GM21447 (cell line): Measurements from ENCODE around the gene AXIN2.
"Not testable (repeated sequence)": the region's sequence is repeated elsewhere in the genome, so short reads cannot be mapped to it uniquely, and the experiment has no call there.

Experiments used
- ATAC-seq: cut with Tn5 transposase; IDR thresholded peaks from one replicate; pipeline ENCODE4 v1.9.1; 2021; ENCODE audit not compliant: unreplicated experiment

Gene AXIN2

DNA sequence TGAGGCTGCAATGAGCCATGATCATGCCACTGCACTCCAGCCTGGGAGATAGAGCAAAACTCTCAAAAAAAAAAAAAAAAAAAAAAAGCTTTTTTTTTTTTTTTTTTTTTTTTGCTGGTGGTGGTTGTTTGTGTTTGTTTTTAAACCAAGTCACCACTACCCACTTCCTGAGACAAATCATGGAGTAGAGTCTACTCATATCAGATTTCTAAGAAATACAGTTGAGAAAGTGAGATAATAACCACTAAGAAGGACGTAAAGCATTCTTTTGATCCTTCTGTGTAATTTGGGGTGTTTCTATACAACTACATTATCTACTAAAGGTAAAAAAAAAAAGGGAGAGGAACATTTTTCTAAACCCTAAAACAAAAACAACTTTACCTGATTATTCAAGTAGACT, 38.0 kb downstream of the AXIN2 start:
- no peak for ATAC-seq

DNA sequence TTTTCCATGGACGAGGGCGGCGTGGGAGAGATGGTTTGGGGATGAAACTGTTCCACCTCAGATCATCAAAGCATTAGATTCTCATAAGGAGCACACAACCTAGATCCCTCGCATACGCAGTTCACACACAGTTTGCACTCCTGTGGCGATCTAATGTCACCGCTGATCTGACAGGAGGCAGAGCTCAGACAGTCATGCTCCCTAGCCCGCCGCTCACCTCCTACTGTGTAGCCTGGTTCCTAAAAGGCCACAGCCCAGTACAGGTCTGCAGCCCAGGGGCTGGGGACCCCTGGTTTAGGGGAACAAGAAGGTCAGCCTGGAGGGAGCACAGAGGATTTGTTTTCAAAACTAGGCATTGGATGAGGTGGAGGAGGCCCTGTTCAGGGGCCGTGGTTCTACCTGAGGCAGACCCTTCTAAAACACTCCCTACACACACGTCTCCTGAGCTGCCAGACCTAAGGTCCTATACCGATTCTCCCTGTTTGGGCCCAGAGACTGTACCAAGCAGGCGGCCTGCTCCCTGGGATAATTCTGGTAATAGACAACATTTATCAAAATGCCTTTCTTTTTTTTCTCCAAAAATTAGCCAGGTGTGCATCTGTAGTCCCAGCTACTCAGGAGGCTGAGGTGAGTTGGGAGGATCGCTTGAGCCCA, 38.6 kb downstream of the AXIN2 start:
- ATAC-seq, result no peak

DNA sequence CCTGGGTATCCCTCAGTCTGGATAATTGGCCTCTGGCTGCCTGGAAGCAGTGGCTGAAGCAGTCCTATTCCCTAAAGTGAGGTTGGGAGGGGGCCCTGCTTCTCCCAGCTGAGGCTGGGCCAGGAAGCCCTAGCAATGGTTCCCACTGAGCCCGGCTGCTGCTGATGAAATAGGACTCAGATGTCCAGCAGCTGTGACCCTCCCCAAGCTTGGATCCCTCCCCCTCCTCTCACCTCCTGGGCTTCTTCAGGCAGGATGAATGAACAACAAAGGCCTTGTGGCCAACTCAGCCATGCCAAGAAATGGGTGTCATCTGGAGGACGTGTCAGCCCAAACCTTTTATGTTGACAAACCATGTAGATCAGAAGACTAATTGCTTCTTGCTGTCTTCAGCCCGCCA, 42.0 kb downstream of the AXIN2 start:
- no peak for ATAC-seq

DNA sequence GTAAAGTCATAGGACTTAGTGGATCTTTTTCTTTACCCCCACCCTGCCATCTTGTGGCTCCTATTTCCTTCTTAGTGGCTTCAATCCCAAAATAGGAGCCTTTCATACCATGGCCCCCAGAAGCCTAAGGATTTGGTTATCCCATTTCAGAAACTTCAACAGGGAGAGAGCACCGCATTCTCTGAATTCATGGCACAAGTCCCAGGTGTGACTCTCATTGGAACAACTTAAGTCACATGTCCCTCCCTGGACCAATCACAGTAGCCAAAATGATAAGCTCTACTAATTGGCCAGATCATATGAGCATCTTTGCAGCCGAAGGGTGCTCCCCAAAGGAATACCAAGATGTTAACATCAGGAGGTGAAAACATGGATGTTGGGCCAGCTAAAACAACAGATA, 43.2 kb downstream of the AXIN2 start:
- ATAC-seq, result no peak

DNA sequence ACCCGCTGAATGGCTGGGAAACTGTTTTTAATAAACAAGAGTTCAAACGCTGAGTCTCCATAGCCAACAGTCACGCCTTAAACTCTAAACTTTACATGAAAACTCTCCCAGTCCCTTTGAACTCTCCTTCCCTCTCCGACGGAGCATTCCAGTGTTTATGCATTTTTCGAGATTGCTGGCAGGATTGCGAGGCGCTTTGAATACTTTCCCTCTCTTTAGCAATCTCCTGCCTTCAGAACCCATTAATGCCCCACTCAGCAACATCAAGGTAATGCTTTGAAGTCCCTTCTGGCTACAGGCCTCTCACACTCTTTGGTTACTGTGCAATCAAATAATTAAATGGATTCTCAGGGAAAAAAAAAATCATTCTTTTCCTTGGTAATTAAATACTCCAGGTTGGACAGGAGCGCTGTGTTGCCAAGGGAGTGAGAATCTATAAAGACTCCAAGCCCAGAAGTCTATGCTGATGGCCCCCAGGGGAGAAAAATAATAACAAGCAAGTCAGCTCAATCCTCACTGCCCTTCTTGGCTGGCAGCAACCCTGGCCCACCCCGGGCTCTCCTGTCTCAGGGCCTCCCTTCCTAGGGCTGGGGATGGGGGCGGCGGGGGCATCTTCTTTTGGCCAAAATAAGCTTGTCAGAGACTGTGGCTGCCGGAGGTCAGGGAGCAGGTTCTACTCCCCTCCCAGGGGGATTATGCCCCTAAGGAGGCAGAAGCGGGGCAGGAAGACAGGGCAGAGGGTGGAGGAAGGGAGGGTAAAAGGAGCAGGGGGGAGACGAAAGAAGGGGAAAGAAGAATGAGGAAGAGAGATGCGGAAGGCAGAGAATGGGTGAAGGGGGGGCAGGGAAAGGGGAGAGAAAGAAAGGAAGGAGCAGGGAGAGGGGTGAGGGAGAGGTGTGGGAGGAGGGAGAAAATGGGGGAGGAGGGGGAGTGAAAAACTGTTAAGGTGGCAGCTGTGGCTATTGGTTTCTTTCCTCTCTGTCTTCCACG, 45.2 kb downstream of the AXIN2 start:
- no peak for ATAC-seq

DNA sequence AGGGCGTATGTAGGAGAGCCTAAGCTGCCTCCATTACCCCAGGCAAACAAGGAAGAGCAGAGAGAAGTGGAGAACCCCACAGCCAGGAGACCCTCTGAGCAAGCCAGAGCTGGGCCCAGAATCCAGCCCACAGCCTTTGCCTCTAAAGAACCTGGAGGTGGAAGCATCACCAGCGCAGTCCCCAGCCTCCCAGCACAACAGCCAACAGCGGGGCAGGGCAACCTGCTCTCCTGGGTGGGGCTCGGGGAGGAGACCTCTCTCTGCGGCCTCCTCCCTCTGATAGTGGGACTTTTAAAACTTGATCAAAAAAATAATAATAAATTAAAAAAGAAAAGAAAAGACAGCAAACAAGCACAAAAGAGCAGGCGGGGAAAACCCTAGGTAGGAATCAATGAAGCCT, 45.9 kb downstream of the AXIN2 start:
- ATAC-seq, result no peak

DNA sequence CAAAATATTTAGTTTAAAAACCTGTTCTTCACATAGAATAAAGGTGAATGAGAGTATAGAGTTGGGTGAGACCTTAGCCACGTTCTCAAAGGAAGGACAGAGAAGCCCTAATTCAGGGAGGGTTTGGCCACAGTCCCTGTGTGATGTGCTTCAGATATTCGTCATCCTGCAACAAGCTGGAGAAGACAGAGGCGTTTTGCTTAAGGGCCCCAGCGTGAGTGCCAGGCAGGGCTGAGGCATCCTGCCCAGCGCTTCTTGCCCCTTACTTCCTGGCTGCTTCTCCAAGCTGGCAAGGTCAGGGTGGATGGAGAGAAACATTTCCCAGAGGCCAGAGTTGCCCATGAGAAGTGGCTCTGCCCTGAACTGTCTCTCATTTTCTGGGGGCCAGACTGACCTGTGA, 46.9 kb downstream of the AXIN2 start:
- ATAC-seq, result no peak

DNA sequence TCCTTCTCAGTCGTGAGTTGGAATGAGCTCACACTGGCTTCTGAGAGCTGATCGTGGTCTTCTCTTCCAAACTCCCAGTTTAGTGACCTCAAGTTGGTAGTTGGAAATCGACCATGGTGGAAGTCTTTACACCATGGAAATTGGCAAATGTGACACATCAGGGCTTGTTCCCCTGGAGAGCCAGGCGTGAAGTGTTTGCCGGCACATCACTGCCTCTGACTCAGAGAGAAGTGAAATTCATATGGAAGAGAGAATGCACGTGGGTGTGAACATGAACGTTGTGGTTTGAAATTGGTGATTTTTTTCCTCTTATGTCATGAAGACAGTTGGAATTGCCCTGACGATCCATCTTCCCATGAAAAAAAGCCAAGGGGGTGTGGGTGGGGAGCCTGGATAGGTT, 47.4 kb downstream of the AXIN2 start:
- ATAC-seq, result no peak

DNA sequence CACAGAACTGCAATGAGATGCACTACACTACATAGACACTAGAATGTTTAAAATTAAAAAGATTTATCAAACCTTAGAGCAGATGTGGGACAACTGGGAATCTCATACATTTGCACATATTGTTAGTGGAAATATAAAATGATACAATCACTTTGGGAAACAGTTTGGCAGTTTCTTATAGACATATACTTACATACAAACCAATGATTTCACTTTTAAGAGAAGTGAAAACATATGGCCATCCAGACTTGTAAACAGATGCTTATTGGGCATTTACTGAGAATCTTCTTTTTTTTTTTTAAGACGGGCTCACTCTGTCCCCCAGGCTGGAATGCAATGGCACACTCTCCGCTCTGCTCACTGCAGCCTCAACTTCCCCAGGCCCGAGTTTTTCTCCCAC, 50.1 kb downstream of the AXIN2 start:
- ATAC-seq, result no peak

DNA sequence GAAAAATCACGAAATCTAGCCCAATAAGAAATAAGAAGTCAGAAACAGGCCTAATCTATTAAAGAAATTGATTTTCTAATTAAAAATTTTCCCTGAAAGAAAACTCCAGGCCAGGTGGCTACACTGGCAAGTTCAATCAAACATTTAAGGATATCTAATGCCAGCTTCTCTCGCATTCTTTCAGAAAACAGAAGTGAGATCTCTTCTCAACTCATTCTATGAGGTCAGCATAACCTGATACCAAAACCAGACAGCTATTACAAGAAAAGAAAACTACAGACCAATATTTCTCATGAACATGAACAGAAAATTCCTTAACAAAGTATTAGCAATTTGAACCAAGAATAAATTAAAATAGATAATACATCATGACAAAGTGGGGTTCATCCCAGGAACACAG, 52.4 kb downstream of the AXIN2 start:
- ATAC-seq, result no peak

DNA sequence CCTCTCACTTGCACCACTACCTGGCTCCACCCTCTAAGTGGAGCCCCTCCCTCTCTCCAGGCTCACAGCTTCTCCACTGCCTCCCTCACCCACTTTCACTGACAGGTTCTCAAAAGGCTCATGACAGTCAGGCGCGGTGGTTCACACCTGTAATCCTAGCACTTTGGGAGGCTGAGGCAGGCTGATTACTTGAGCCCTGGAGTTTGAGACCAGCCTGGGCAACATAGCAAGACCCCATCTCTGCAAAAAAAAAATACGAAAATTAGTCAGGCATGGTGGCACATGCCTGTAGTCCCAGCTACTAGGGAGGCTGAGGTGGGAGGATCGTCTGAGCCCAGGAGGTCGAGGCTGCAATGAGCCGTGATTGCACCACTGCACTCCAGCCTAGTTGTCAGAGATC, 56.8 kb downstream of the AXIN2 start:
- ATAC-seq, result not testable (repeated sequence)

DNA sequence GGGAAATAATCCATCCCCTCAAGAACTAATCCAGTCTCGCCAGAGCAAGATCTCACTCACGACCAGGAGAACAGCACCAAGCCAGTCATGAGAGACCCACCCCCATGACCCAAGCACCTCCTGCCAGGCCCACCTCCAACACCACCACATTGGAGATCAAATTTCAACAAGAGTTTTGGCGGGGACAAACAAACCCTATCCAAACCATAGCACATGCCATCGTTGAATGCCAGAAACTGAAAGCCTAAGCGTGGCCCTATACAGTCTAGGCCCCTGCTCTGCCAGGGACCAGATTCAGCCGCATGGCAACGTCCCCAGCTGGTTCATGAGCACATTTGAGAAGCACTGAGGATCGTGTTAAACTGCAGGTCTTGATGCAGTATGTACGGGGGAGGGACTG, 57.3 kb downstream of the AXIN2 start:
- no peak for ATAC-seq

DNA sequence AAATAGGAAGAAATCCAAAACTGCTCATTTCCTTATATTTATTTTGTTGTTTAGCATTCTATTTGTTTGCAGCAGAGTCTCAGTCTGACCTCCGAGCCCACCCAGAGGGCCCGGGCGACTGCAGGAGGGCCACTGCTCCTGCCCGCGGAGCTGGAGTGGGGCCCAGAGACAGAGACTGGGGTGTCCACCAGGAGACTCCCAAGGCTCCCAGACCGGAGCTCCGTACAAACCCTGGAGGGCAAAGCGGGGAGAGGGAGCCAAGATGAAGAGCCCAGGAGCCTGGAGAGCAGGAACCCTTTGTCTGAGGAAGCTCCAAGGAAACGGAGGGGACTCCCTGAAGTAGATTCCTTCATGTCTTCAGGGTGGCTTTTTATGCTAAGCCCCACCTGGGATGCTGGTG, 57.9 kb downstream of the AXIN2 start:
- ATAC-seq, result no peak

DNA sequence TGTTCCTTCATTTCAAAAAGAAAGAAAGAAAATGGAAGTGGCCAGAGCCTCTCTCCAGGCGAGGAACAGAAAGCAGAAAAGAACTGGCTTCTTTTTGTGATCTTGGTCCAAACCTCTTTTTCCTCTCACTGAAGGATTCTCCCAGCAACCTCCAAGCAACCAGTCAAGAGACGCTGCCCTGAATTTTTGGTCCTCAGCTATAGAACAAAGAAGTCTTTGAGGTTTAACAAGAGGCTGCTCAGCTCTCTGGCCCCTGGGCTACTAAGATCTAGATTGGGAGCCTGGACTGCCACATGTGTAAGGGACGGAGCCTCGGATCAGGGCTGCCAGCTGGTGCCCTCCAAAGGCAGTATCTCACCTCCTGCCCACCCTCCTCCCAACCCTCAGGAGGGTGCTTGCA, 62.6 kb downstream of the AXIN2 start:
- ATAC-seq, result no peak

DNA sequence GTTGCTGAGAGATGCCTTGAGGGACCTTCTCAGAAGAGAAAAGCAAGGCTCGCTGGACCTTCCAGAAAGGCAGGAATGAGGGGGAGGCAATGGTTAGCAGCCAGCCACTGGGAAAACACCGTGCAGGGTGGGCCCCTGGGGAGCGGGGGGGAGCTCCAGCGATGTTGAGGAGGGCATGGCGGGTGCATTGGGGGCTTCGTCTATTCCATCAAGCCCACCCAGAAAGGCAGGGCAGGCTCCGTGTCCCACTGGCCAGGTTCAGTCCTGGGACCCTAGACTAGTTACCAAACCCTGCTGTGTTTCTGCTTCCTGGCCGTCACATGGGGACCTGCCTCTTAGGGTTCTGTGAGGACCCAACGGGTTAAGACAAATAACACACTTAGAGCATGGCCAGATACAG, 64.6 kb downstream of the AXIN2 start:
- no peak for ATAC-seq

DNA sequence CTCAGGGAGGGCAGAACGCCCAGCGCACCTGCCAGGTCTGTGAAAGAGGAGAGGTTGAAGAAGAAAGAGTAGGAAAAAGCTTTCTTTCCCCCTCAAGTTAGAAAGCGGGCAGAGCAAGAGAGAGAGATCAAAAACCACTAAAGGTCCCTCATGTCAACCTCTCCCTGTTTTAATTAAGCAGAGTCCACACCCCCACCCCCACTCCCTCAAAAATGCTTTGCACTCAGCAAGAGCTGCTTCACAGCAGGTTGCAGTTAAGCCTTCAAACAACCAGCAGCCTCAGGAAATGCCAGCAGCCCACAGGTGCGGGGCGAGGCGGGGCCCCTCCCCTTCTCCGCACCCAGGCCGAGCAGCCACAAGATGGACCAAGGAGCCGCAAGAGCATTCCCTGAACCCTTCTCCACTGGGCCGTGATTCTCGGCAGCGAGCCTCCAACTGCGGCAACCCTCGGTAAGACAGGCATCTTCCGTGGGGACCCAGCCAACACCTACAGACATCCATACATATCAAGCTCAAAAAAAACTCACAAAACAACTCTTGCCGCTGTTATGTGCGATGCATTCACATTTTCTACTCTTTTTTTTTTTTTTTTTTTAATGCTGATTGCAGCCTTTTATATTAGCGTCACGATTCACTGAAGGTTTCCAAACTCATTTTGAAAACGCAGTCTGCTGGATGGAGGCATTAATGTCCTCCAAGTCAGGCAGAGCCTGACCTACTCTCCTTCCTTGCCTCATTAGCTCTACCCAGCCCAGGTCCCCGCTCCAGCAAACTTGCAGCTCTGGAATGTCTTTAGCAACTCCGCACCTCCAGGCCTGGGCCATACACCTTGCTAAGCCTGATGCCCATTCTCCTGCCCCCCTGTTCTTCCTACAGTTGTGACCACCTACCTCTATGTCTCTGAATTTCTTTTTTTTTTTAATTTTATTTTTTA, 66.1 kb downstream of the AXIN2 start:
- ATAC-seq, result no peak

DNA sequence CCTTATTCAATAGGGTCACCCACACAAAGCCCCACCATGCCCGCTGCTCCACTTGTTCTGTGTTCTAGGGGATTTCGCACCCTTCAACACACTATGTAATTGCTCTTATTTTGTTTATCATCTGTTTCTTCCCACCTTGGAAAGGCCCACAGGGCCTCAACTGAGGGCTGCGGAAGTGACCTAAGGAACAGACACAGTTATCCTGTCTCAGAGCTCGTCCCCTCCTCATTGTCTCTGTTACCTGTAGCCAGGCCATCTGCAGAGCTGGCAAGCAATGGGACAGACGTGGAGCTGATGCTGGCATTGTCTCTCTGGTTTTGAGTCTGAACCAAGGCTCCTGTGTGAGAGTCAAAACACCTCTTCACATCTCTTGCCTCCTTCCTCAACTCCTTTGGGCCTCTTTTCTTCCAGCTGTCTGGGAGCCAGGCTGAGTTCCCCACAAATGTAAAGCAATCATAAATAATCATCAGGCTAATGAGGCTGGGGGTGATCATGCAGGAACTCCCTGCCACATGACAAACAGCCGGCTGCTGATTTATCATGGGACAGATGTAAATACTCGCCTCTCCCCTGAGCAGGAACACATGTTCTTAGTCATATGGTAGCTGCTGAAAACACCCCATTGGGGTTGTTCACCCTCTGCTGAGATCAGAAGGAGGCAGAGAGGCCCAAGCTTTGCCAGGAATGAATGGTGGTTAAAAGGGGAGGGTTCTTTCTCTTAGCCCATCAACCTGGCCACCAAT, 71.9 kb downstream of the AXIN2 start:
- no peak for ATAC-seq

DNA sequence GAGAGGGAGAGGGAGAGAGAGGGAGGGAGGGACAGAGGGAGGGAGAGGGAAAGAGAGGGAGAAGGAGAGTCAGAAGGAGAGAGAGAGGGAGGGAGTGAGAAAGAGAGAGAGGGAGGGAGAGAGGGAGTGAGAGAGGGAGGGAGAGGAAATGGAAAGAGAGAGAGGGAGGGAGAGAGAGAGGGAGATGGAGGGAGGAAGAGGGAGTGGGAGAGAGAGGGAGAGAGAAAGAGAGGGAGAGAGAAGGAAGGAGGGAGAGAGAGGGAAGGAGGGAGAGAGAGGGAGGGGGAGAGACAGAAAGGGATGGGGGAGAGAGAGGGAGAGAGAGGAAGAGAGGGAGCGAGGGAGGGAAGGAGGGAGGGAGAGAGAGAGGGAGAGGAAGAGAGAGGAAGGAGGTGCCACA, 72.8 kb downstream of the AXIN2 start:
- no peak for ATAC-seq

DNA sequence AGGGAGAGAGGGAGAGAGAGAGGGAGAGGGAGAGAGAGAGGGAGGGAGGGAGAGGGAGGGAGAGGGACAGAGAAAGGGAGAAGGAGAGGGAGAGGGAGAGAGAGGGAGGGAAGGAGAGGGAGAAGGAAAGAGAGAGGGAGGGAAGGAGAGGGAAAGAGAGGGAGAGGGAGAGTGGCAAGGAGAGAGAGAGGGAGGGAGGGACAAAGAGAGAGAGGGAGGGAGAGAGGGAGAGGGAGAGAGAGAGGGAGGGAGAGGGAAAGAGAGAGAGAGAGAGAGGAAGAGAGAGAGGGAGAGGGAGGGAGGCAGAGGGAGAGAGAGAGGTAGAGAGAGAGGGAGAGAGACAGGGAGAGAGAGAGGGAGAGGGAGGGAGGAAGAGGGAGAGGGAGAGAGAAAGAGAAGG, 73.5 kb downstream of the AXIN2 start:
- ATAC-seq, result no peak

DNA sequence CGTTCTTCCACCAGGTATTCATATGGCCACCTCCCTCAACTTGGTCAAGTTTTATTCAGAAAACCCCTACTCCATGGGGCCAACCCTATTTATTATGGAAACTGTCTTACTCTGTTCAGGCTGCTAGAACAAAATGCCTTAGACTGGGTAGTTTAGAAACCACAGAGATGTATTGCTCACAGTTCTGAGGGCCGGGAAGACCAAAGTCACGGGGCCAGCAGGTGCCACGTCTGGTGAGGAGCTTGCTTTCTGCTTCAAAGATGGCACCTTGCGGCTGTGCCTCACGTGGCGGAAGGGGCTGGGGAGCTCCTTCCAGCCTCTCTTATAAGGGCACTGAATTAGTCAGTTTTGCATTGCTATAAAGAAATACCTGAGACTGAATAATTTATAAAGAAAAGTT, 74.3 kb downstream of the AXIN2 start:
- no peak for ATAC-seq
